Adrenal gland (tissue), 5 donors: Measurements from ENCODE around the gene GOLGA7B.

ENCODE experiments used
- POLR2A ChIP-seq, 2 donors: fragments of 450-650 bp; IDR thresholded peaks; one replicate each; pipeline ENCODE4 v1.6.1; 2017; ENCODE audit warnings: antibody characterized with exemption in 2 of 2, mild to moderate bottlenecking in 2 of 2, moderate library complexity in 1 of 2
- TF ChIP-seq, protein P1 (sequence below), 6 experiments: fragments of 450-650 bp in 4 of 6; fragments of 200-600 bp in 2 of 6; sonication (generic) in 1 of 6; IDR thresholded peaks; 1 replicate in 5 of 6; 2 replicates in 1 of 6; pipeline versions ENCODE4 v1.5.1 to v1.8.0; 2016 to 2021; ENCODE audit warnings: antibody characterized with exemption in 6 of 6, mild to moderate bottlenecking in 2 of 6, moderate library complexity in 1 of 6
- donor health status: DM: no; HTN: no; CAD: no.

DNA sequence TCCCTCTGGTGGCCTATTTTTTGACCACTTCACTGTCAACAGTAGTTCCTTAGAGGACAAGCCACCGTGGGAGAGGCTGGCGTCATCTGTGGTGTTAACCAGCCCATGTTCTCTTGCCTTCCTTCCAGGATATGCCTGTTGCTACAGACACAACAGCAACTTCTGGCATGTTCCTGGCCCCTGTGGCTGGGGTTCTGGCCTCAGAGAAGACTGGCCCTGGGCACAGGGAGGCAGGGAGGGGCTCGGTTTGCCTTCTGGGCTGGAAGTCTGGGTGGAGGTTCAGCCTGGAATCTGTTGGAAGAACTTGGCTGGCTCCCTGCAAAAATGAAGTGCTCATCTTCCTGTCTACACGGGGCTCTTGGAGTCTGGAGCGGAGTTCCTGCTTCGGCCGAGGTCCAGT, 25.7 kb downstream of the GOLGA7B start:
- TF ChIP-seq, protein P1, sequence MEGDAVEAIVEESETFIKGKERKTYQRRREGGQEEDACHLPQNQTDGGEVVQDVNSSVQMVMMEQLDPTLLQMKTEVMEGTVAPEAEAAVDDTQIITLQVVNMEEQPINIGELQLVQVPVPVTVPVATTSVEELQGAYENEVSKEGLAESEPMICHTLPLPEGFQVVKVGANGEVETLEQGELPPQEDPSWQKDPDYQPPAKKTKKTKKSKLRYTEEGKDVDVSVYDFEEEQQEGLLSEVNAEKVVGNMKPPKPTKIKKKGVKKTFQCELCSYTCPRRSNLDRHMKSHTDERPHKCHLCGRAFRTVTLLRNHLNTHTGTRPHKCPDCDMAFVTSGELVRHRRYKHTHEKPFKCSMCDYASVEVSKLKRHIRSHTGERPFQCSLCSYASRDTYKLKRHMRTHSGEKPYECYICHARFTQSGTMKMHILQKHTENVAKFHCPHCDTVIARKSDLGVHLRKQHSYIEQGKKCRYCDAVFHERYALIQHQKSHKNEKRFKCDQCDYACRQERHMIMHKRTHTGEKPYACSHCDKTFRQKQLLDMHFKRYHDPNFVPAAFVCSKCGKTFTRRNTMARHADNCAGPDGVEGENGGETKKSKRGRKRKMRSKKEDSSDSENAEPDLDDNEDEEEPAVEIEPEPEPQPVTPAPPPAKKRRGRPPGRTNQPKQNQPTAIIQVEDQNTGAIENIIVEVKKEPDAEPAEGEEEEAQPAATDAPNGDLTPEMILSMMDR (IDR thresholded peaks at IDR 0.05) = no peak
- TF ChIP-seq POLR2A (IDR thresholded peaks at IDR 0.05) = no peak
